GM23338 (cell line): ENCODE results near the gene THEM5. TPM values are rescaled to one million over a fixed set of nuclear protein-coding genes. Genes with fewer than 3 reads are reported as not detected.

Source experiments
- ATAC-seq: fragments of 200-7000 bp; cut with Tn5 transposase; 3 replicates; pipeline ENCODE4 v1.9.1; 2020
- DNase-seq: peaks from one replicate; pipeline ENCODE4 v3.0.0-alpha.2; 2015; ENCODE audit warnings: low spot score
- H2AFZ ChIP-seq: fragments of 200-600 bp; sonication (generic); 2 replicates; pipeline ENCODE4 v1.8.0; 2016; ENCODE audit warnings: antibody characterized with exemption, mild to moderate bottlenecking, moderate library complexity
- H3F3A ChIP-seq: fragments of 200-600 bp; sonication (generic); replicated peaks from 2 replicates; pipeline ENCODE4 v1.8.0; 2017; ENCODE audit warnings: antibody characterized with exemption, mixed run types, low read depth
- H3K27ac ChIP-seq: fragments of 200-600 bp; sonication (generic); 2 replicates; pipeline ENCODE4 v1.6.1; 2016; ENCODE audit warnings: low read depth
- H3K27me3 ChIP-seq: fragments of 200-600 bp; sonication (generic); 2 replicates; pipeline ENCODE4 v1.8.0; 2016; ENCODE audit warnings: mild to moderate bottlenecking, mixed run types, moderate library complexity; ENCODE audit not compliant: insufficient read depth
- H3K36me3 ChIP-seq: fragments of 200-600 bp; sonication (generic); 2 replicates; pipeline ENCODE4 v1.8.0; 2016; ENCODE audit warnings: mild to moderate bottlenecking; ENCODE audit not compliant: insufficient read depth
- H3K4me1 ChIP-seq: fragments of 200-600 bp; sonication (generic); 2 replicates; pipeline ENCODE4 v1.8.0; 2016; ENCODE audit warnings: mild to moderate bottlenecking, moderate library complexity; ENCODE audit not compliant: insufficient read depth
- H3K4me2 ChIP-seq: fragments of 200-600 bp; sonication (generic); 2 replicates; pipeline ENCODE4 v1.7.1; 2017; ENCODE audit warnings: mixed run types
- H3K4me3 ChIP-seq: fragments of 200-600 bp; sonication (generic); 2 replicates; pipeline ENCODE4 v1.6.1; 2016; ENCODE audit warnings: mixed run types
- H3K79me2 ChIP-seq: fragments of 200-600 bp; sonication (generic); replicated peaks from 2 replicates; pipeline ENCODE4 v1.8.0; 2017; ENCODE audit warnings: mild to moderate bottlenecking; ENCODE audit not compliant: insufficient read depth
- H3K9me2 ChIP-seq: fragments of 200-600 bp; sonication (generic); 2 replicates; pipeline ENCODE4 v1.8.0; 2017; ENCODE audit not compliant: insufficient read depth
- H4K20me1 ChIP-seq: fragments of 200-600 bp; sonication (generic); replicated peaks from 2 replicates; pipeline ENCODE4 v1.8.0; 2017; ENCODE audit warnings: mild to moderate bottlenecking; ENCODE audit not compliant: insufficient read depth
- H3K27ac Mint-ChIP-seq: 2 replicates; pipeline ENCODE4 v1.8.0; 2020; ENCODE audit warnings: inconsistent platforms, mild to moderate bottlenecking, moderate library complexity, mixed read lengths
- H3K27me3 Mint-ChIP-seq: 3 replicates; pipeline ENCODE4 v1.8.0; 2022; ENCODE audit warnings: low read depth, mild to moderate bottlenecking, moderate library complexity, mixed read lengths, inconsistent platforms; ENCODE audit not compliant: insufficient read depth, poor library complexity
- H3K36me3 Mint-ChIP-seq: 3 replicates; pipeline ENCODE4 v1.8.0; 2021; ENCODE audit warnings: low read depth, mild to moderate bottlenecking, inconsistent platforms, moderate library complexity, mixed read lengths
- H3K4me1 Mint-ChIP-seq: 3 replicates; pipeline ENCODE4 v1.8.0; 2020; ENCODE audit warnings: mild to moderate bottlenecking, inconsistent platforms, mixed read lengths
- H3K4me3 Mint-ChIP-seq: 3 replicates; pipeline ENCODE4 v1.8.0; 2021; ENCODE audit warnings: moderate library complexity, mild to moderate bottlenecking, inconsistent platforms, mixed read lengths
- H3K9me3 Mint-ChIP-seq: 3 replicates; pipeline ENCODE4 v1.8.0; 2020; ENCODE audit warnings: moderate library complexity, mild to moderate bottlenecking, inconsistent platforms, mixed read lengths
- CREB1 ChIP-seq: fragments of 250-450 bp; sonication (Bioruptor Pico); IDR thresholded peaks from 2 replicates; pipeline ENCODE4 v1.5.0; 2020; ENCODE audit warnings: low read depth, mild to moderate bottlenecking, moderate library complexity
- CTCF ChIP-seq, 2 experiments: fragments of 200-600 bp in 1 of 2; sonication (generic) in 1 of 2; conservative IDR thresholded peaks; 2 replicates each; pipeline versions ENCODE4 v1.5.1 to v1.6.1; 2016 to 2017; ENCODE audit warnings: antibody characterized with exemption in 2 of 2, low read depth in 2 of 2, mild to moderate bottlenecking in 2 of 2, moderate library complexity in 1 of 2
- ETS1 ChIP-seq: IDR thresholded peaks from 2 replicates; pipeline ENCODE4 v1.6.1; 2016; ENCODE audit warnings: antibody characterized with exemption
- EZH2 ChIP-seq: fragments of 200-600 bp; sonication (generic); IDR thresholded peaks from one replicate; pipeline ENCODE4 v1.8.0; 2017; ENCODE audit warnings: antibody characterized with exemption, mild to moderate bottlenecking, low read depth; ENCODE audit not compliant: unreplicated experiment
- EZH2phosphoT487 ChIP-seq: fragments of 200-600 bp; sonication (generic); IDR thresholded peaks from one replicate; pipeline ENCODE4 v1.8.1; 2018; ENCODE audit warnings: antibody characterized with exemption; ENCODE audit not compliant: unreplicated experiment
- JUNB ChIP-seq: IDR thresholded peaks from one replicate; pipeline ENCODE4 v1.6.1; 2016; ENCODE audit warnings: antibody characterized with exemption; ENCODE audit not compliant: unreplicated experiment
- NANOG ChIP-seq: IDR thresholded peaks from 2 replicates; pipeline ENCODE4 v1.6.1; 2016; ENCODE audit warnings: antibody characterized with exemption, borderline replicate concordance
- POLR2AphosphoS5 ChIP-seq: IDR thresholded peaks from 2 replicates; pipeline ENCODE4 v1.6.1; 2016; ENCODE audit warnings: antibody characterized with exemption, low read depth
- REST ChIP-seq: IDR thresholded peaks from one replicate; pipeline ENCODE4 v1.6.1; 2018; ENCODE audit warnings: antibody characterized with exemption; ENCODE audit not compliant: unreplicated experiment
- STAT1 ChIP-seq: IDR thresholded peaks from one replicate; pipeline ENCODE4 v1.6.1; 2016; ENCODE audit warnings: antibody characterized with exemption; ENCODE audit not compliant: unreplicated experiment
- ZNF114 ChIP-seq: fragments of 250-450 bp; sonication (Bioruptor Pico); IDR thresholded peaks from 2 replicates; pipeline ENCODE4 v1.5.0; 2020; ENCODE audit warnings: mild to moderate bottlenecking, moderate library complexity
- ZNF331 ChIP-seq: fragments of 250-450 bp; sonication (Bioruptor Pico); IDR thresholded peaks from 2 replicates; pipeline ENCODE4 v1.5.0; 2020; ENCODE audit warnings: low read depth, mild to moderate bottlenecking, moderate library complexity
- ZNF462 ChIP-seq: fragments of 250-450 bp; sonication (Bioruptor Pico); IDR thresholded peaks from 2 replicates; pipeline ENCODE4 v1.5.0; 2020; ENCODE audit warnings: mild to moderate bottlenecking, moderate library complexity
- polyA plus RNA-seq: library from polyadenylated mRNA; unstranded; fragments of >200 nt; fragmentation: Nextera tagmentation; extraction: Ambion mirVana; gene quantifications from 2 replicates; pipeline ENCODE4 v1.2.1, GENCODE V29; 2016
- total RNA-seq: library from RNA; depleted of rRNA; stranded (reverse); fragments of >200 nt; shearing (Covaris generic); gene quantifications from 2 replicates; pipeline ENCODE4 v1.2.3, GENCODE V29; 2014

The THEM5 gene
- total and polyA plus RNA-seq, 2 experiments from 2014 or later = not detected

GRCh38 chr1:151832318-151832980 lies 21.1 kb downstream of the THEM5 start:
- no peak for ATAC-seq

More at GRCh38 chr1:151832318-151832980, 21.1 kb downstream of the THEM5 start:
- no peak overlapping the region for H3K27ac Mint-ChIP-seq
- Histone ChIP-seq H4K20me1 (no peaks in the 10 kb centered on the region), H3K4me2 (no peak overlapping the region), H3K4me1 (peaks cover 37% of the 10 kb centered on the region), H3K9me2 (no peaks in the 10 kb centered on the region), H3K4me3 (no peak overlapping the region), H3K79me2 (no peaks in the 10 kb centered on the region), H2AFZ (no peak overlapping the region), H3F3A (no peaks in the 10 kb centered on the region; the same call in 1 of the 2 replicates), H3K27me3 (peaks cover 8% of the 10 kb centered on the region), H3K36me3 (no peaks in the 10 kb centered on the region), H3K27ac (no peak overlapping the region)
- H3K27me3 Mint-ChIP-seq = peaks cover 21% of the 10 kb centered on the region
- no peak for DNase-seq
- peaks cover 49% of the 10 kb centered on the region for H3K4me1 Mint-ChIP-seq
- no peaks in the 10 kb centered on the region; the same call in 2 of the 3 replicates for H3K36me3 Mint-ChIP-seq
- peaks cover 4% of the 10 kb centered on the region; the same call in 1 of the 3 replicates for H3K9me3 Mint-ChIP-seq
- H3K4me3 Mint-ChIP-seq = no peak overlapping the region
- TF ChIP-seq REST (no peak), ETS1 (no peak), EZH2 (no peak), POLR2AphosphoS5 (no peak), EZH2phosphoT487 (no peak), CTCF (conservative IDR thresholded peaks at IDR 0.05; ENCODE audit: low read depth in 2 of 2) (no peak), JUNB (no peak), ZNF462 (no peak), CREB1 (no peak), NANOG (no peak), STAT1 (no peak), ZNF114 (CRISPR knock-in tag) (no peak), ZNF331 (CRISPR knock-in tag) (no peak)
